ENCODE results near the gene GTF2H3. TPM values are rescaled to one million over a fixed set of nuclear protein-coding genes. Genes with fewer than 3 reads are reported as not detected.
"Not testable (repeated sequence)": the region's sequence is repeated elsewhere in the genome, so short reads cannot be mapped to it uniquely, and the experiment has no call there.

Gene GTF2H3
- 19.9 TPM for polyA plus RNA-seq (2013, experiment 1 of 2)
- polyA plus RNA-seq (2013, experiment 2 of 2) = 21.0 TPM

DNA sequence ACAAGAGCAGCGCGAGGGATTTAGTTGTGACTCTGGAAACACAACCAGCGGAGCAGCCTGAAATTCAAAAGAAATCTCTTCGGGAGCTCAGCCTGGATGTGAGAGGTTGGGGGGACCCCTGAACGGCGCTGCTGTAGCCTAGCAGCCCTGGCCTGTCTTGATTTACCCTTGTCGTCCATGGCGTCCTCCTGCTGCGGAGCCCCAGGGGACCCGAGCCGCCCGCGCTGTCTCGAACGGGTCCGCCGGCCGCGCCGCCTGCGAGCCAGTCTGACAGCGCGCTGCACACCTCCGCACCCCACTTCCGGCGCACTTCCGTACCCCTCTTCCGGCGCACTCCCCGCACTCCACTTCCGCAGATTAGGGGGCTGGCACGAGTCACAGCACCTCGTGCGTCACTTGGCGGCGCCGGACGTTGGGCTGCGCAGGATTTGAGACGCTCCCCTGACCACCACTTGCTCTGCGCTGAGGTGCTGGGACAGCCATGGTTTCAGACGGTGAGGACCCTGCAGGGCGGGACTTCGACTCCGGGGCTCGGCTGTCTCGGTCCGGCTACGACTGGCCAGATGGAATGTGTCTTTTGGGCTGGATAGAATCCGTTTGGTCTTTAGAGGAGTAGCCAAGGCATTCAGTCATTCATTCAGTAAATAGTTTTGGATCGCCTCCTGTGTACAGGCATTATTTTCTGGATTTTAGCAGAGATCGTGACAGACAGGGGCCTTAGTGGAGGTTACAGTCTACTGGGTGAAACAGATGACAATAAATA lies at the start of gene GTF2H3, which contains the start of gene EIF2B1:
Gene GTF2H3, plus strand, starts transcription at position 451 of the 763 bp plus-strand sequence. Its CDS starts 31 bp downstream, at position 482.
Gene EIF2B1, minus strand, starts transcription at position 308 of the 763 bp plus-strand sequence. Its CDS starts 129 bp downstream, at position 179.
- peak within 1 kb of the TSS; percentile 99 for H3K9ac ChIP-seq (ENCODE audit: low read depth, low read length)
- WGBS = under 1% methylated on average over 52 of the region's 52 CpGs
- no peaks in the 10 kb centered on the region for H3K27me3 ChIP-seq (ENCODE audit: insufficient read depth, low read length)
- no peaks in the 10 kb centered on the region for H3K9me3 ChIP-seq (ENCODE audit: insufficient read depth, low read depth, low read length)
- H3K4me1 ChIP-seq (ENCODE audit: insufficient read depth, low read length) = no peaks in the 10 kb centered on the region
- peaks cover 28% of the 10 kb centered on the region for H3K36me3 ChIP-seq (ENCODE audit: insufficient read depth, low read length)
- H3K27ac ChIP-seq (ENCODE audit: low read depth, low read length) = peak within 1 kb of the TSS; percentile 82
- peak within 1 kb of the TSS; percentile 99 for H3K4me3 ChIP-seq (ENCODE audit: low read length)

- H3K9me3 ChIP-seq (ENCODE audit: insufficient read depth, low read depth, low read length) = no peaks in the 10 kb centered on the region
- H3K27me3 ChIP-seq (ENCODE audit: insufficient read depth, low read length) = no peaks in the 10 kb centered on the region
- no peak overlapping the region for H3K27ac ChIP-seq (ENCODE audit: low read depth, low read length)
- H3K36me3 ChIP-seq (ENCODE audit: insufficient read depth, low read length) = peaks cover 92% of the 10 kb centered on the region
- no peaks in the 10 kb centered on the region for H3K4me1 ChIP-seq (ENCODE audit: insufficient read depth, low read length)
- no peak overlapping the region for H3K4me3 ChIP-seq (ENCODE audit: low read length)
- 84% methylated on average over 8 of the region's 8 CpGs for WGBS
- H3K9ac ChIP-seq (ENCODE audit: low read depth, low read length) = no peak overlapping the region
Measured at GRCh38 chr12:123591702-123592481, 41.7 kb upstream of the GTF2H3 start.

GRCh38 chr12:123595729-123596128 lies 37.9 kb upstream of the GTF2H3 start:
- H3K27me3 ChIP-seq (ENCODE audit: insufficient read depth, low read length) = no peaks in the 10 kb centered on the region
- peaks cover 74% of the 10 kb centered on the region for H3K36me3 ChIP-seq (ENCODE audit: insufficient read depth, low read length)
- H3K4me1 ChIP-seq (ENCODE audit: insufficient read depth, low read length) = no peaks in the 10 kb centered on the region
- H3K9ac ChIP-seq (ENCODE audit: low read depth, low read length) = no peak overlapping the region
- H3K27ac ChIP-seq (ENCODE audit: low read depth, low read length) = no peak overlapping the region
- no peak overlapping the region for H3K4me3 ChIP-seq (ENCODE audit: low read length)
- no peaks in the 10 kb centered on the region for H3K9me3 ChIP-seq (ENCODE audit: insufficient read depth, low read depth, low read length)

- Histone ChIP-seq H3K36me3 (ENCODE audit: insufficient read depth, low read length) (peaks cover 61% of the 10 kb centered on the region), H3K9me3 (ENCODE audit: insufficient read depth, low read depth, low read length) (no peaks in the 10 kb centered on the region), H3K4me1 (ENCODE audit: insufficient read depth, low read length) (no peaks in the 10 kb centered on the region), H3K27me3 (ENCODE audit: insufficient read depth, low read length) (no peaks in the 10 kb centered on the region), H3K9ac (ENCODE audit: low read depth, low read length) (no peak overlapping the region), H3K27ac (ENCODE audit: low read depth, low read length) (no peak overlapping the region), H3K4me3 (ENCODE audit: low read length) (no peak overlapping the region)
- 98% methylated on average over 3 of the region's 3 CpGs for WGBS
Measured at GRCh38 chr12:123597100-123597499, 36.5 kb upstream of the GTF2H3 start.

- Histone ChIP-seq H3K27ac (ENCODE audit: low read depth, low read length) (no peak overlapping the region), H3K36me3 (ENCODE audit: insufficient read depth, low read length) (peaks cover 48% of the 10 kb centered on the region), H3K9ac (ENCODE audit: low read depth, low read length) (no peak overlapping the region), H3K4me1 (ENCODE audit: insufficient read depth, low read length) (no peaks in the 10 kb centered on the region), H3K4me3 (ENCODE audit: low read length) (no peak overlapping the region), H3K9me3 (ENCODE audit: insufficient read depth, low read depth, low read length) (no peaks in the 10 kb centered on the region), H3K27me3 (ENCODE audit: insufficient read depth, low read length) (no peaks in the 10 kb centered on the region)
- WGBS = 87% methylated on average over 3 of the region's 3 CpGs
Measured at GRCh38 chr12:123598522-123598921, 35.1 kb upstream of the GTF2H3 start.

- Histone ChIP-seq H3K27ac (ENCODE audit: low read depth, low read length) (no peak overlapping the region), H3K4me1 (ENCODE audit: insufficient read depth, low read length) (no peaks in the 10 kb centered on the region), H3K36me3 (ENCODE audit: insufficient read depth, low read length) (peaks cover 48% of the 10 kb centered on the region)
Measured at GRCh38 chr12:123599310-123599709, 34.3 kb upstream of the GTF2H3 start.

DNA sequence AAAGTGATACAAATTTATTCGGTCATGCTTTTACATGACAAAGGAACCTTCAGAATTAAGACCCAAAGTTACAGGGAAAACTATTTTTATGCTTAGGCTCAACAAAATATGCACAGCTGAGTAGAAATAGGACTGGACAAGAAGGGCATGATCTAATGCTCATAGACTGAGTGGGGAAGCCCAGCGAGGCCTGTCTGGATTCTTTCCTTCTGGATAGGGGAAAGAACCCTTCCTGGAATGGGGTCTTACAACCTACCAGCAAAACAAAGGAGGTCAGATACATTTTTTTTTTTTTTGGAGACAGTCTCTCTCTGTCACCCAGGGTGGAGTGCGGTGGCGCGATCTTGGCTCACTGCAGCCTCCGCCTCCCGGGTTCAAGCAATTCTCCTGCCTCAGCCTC lies 33.9 kb upstream of the GTF2H3 start:
- WGBS = 98% methylated on average over 7 of the region's 7 CpGs
- no peaks in the 10 kb centered on the region for H3K9me3 ChIP-seq (ENCODE audit: insufficient read depth, low read depth, low read length)
- H3K36me3 ChIP-seq (ENCODE audit: insufficient read depth, low read length) = peaks cover 51% of the 10 kb centered on the region
- H3K27ac ChIP-seq (ENCODE audit: low read depth, low read length) = no peak overlapping the region
- H3K9ac ChIP-seq (ENCODE audit: low read depth, low read length) = no peak overlapping the region
- H3K4me1 ChIP-seq (ENCODE audit: insufficient read depth, low read length) = no peaks in the 10 kb centered on the region
- H3K27me3 ChIP-seq (ENCODE audit: insufficient read depth, low read length) = no peaks in the 10 kb centered on the region
- no peak overlapping the region for H3K4me3 ChIP-seq (ENCODE audit: low read length)

More at GRCh38 chr12:123599310-123599709, 34.3 kb upstream of the GTF2H3 start:
- Histone ChIP-seq H3K27me3 (ENCODE audit: insufficient read depth, low read length) (no peaks in the 10 kb centered on the region), H3K9ac (ENCODE audit: low read depth, low read length) (no peak overlapping the region), H3K4me3 (ENCODE audit: low read length) (no peak overlapping the region), H3K9me3 (ENCODE audit: insufficient read depth, low read depth, low read length) (no peaks in the 10 kb centered on the region)
- 89% methylated on average over 1 of the region's 1 CpG for WGBS

DNA sequence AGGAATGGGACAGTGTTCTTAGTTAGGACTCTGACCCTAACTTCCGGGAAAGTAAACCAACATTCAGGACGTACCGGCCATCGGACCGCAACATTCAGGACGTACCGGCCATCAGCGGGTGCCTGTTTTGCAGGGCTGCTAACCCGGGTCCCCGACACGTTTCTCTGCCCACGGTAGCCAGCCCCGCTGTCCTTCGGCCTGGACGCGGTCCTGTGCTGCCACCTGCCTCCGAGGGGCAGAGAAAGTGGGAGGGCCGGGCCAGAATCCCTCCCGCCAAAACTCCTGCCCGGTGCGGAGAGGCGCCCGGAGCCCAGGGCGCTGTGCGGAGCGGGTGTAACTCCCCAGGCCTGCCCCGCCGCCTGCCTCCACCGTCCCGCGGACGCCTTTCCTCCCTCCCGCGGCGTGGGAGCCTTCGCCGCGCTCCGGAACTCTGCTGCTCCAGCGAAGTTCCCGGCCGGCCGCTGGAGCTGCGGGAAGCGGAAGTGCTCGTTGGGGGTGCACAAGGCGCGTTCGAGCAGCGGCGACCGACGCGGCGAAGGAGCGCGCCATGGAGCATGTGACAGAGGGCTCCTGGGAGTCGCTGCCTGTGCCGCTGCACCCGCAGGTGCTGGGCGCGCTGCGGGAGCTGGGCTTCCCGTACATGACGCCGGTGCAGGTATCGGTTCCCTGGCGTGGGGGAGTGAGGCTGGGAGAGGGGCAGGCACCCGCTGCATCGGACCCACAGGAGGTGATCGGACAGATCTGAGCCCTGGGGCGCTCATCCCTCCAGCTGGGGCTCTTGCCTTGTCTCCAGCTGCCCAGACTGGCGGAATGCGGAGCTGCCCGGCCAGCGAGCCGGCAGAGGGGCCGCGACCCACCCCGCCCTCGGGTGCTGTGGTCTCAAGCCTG lies 31.8 kb upstream of the GTF2H3 start, which contains the start of gene DDX55:
Gene DDX55, plus strand, starts transcription at position 498 of the 888 bp plus-strand sequence. Its CDS starts 50 bp downstream, at position 548.
- Histone ChIP-seq H3K4me1 (ENCODE audit: insufficient read depth, low read length) (no peaks in the 10 kb centered on the region), H3K27ac (ENCODE audit: low read depth, low read length) (peak within 1 kb of the TSS; percentile 87), H3K27me3 (ENCODE audit: insufficient read depth, low read length) (no peaks in the 10 kb centered on the region), H3K9ac (ENCODE audit: low read depth, low read length) (peak within 1 kb of the TSS; percentile 91), H3K36me3 (ENCODE audit: insufficient read depth, low read length) (peaks cover 52% of the 10 kb centered on the region), H3K9me3 (ENCODE audit: insufficient read depth, low read depth, low read length) (no peaks in the 10 kb centered on the region), H3K4me3 (ENCODE audit: low read length) (peak within 1 kb of the TSS; percentile 95)
- WGBS = under 1% methylated on average over 81 of the region's 81 CpGs

DNA sequence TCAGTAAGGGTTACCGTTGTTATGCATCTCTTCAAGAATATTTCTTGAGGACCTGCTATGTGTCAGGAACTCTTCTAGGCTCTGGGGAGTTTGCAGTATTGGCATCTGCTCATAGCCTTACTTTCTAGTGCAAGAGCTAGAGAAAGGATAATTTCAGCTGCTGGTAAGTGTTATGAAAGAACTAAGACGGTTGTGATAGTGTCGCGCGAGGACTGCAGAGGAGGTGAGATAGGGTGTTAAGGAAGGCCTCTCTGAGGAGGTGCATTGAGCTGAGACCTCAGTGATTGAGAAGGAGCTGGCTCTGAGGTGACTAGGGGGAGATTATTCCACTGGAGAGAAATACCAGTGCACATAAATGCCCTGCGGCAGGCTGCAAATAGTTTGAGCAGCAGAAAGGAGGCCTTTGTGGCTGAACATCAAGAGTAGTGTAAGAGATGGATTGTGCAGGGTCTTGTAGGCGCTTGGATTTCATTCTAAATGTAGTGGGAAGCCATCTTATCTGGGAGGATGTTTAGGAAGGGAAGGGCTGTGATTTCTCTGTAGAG lies 30.9 kb upstream of the GTF2H3 start:
- Histone ChIP-seq H3K27ac (ENCODE audit: low read depth, low read length) (no peak overlapping the region), H3K4me1 (ENCODE audit: insufficient read depth, low read length) (no peaks in the 10 kb centered on the region), H3K27me3 (ENCODE audit: insufficient read depth, low read length) (no peaks in the 10 kb centered on the region), H3K9me3 (ENCODE audit: insufficient read depth, low read depth, low read length) (no peaks in the 10 kb centered on the region), H3K36me3 (ENCODE audit: insufficient read depth, low read length) (peaks cover 52% of the 10 kb centered on the region), H3K9ac (ENCODE audit: low read depth, low read length) (peak overlapping the region; percentile 91), H3K4me3 (ENCODE audit: low read length) (peak overlapping the region; percentile 95)
- WGBS = 17% methylated on average over 7 of the region's 7 CpGs

- Histone ChIP-seq H3K36me3 (ENCODE audit: insufficient read depth, low read length) (peaks cover 52% of the 10 kb centered on the region), H3K4me3 (ENCODE audit: low read length) (peak overlapping the region; percentile 95)
- not testable (repeated sequence) for H3K27me3 ChIP-seq (ENCODE audit: insufficient read depth, low read length); H3K9me3 ChIP-seq (ENCODE audit: insufficient read depth, low read depth, low read length); H3K27ac ChIP-seq (ENCODE audit: low read depth, low read length); H3K4me1 ChIP-seq (ENCODE audit: insufficient read depth, low read length); H3K9ac ChIP-seq (ENCODE audit: low read depth, low read length)
- WGBS = 95% methylated on average over 11 of the region's 11 CpGs
Measured at GRCh38 chr12:123603495-123603894, 30.1 kb upstream of the GTF2H3 start.

Data from HUES64 (cell line).